ENCODE data around the gene TTC39A.

TTC39A gene

DNA sequence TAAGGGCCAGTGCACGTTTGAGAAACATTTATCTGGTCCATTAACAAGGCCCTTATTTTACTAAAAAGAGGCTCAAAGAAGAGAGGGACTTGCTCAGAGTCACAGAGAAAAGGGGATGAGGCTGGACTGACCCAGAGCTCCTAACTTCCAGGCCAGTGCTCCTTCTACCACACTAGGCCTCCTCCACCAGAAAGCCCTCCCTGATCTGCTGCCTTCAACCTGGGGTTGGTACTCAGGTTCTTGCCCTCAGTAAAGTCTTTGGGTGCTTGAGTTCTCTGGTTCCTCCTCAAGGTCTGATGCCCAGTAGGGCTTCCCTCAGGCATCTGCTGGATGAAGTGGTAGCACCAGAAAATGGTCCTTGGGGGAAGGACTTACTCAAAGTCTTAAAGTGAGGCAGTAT, 26.0 kb downstream of the TTC39A start:
- TF ChIP-seq POLR2AphosphoS5 (IDR thresholded peaks at IDR 0.05; ENCODE audit: low read depth, low read length) (no peak), TAF1 (IDR thresholded peaks at IDR 0.05; ENCODE audit: borderline replicate concordance, insufficient read depth, low read length) (no peak), FOXP2 (optimal IDR thresholded peaks at IDR 0.05; ENCODE audit: borderline replicate concordance, extremely low read depth, extremely low read length, insufficient read depth) (no peak), SIN3A (IDR thresholded peaks at IDR 0.05; ENCODE audit: borderline replicate concordance, insufficient read depth, low read length) (no peak)
- TF ChIP-seq, protein P1, sequence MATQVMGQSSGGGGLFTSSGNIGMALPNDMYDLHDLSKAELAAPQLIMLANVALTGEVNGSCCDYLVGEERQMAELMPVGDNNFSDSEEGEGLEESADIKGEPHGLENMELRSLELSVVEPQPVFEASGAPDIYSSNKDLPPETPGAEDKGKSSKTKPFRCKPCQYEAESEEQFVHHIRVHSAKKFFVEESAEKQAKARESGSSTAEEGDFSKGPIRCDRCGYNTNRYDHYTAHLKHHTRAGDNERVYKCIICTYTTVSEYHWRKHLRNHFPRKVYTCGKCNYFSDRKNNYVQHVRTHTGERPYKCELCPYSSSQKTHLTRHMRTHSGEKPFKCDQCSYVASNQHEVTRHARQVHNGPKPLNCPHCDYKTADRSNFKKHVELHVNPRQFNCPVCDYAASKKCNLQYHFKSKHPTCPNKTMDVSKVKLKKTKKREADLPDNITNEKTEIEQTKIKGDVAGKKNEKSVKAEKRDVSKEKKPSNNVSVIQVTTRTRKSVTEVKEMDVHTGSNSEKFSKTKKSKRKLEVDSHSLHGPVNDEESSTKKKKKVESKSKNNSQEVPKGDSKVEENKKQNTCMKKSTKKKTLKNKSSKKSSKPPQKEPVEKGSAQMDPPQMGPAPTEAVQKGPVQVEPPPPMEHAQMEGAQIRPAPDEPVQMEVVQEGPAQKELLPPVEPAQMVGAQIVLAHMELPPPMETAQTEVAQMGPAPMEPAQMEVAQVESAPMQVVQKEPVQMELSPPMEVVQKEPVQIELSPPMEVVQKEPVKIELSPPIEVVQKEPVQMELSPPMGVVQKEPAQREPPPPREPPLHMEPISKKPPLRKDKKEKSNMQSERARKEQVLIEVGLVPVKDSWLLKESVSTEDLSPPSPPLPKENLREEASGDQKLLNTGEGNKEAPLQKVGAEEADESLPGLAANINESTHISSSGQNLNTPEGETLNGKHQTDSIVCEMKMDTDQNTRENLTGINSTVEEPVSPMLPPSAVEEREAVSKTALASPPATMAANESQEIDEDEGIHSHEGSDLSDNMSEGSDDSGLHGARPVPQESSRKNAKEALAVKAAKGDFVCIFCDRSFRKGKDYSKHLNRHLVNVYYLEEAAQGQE (IDR thresholded peaks at IDR 0.05; ENCODE audit: insufficient read depth in 1 of 2, low read depth in 2 of 2, low read length in 2 of 2) = no peak

DNA sequence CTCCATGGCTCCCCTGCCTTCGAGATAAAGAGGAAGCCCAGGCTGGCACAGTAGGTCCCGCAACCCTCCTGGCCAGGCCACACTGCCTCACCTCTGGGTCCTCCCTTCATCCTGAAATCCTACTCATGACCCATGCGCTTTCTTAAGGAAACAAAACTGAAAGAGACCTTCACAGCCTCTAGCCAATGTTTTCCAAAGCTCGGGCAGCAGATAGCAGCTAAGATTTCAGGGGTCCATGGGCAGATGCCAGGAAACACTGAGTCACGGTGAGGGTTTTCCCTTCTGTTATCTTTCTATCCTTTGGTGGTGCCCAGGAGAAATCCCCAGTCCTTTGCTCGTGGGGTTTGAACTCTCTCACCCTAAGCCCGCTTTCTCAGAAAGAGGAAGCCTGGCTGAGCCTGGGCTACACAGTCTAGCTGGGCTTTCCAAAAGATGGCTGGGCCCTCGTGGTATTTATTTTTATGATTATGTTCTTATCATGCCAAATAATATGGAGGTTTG, 26.6 kb downstream of the TTC39A start:
- TF ChIP-seq, protein P1 (IDR thresholded peaks at IDR 0.05; ENCODE audit: insufficient read depth in 1 of 2, low read depth in 2 of 2, low read length in 2 of 2) = no peak
- TF ChIP-seq SIN3A (IDR thresholded peaks at IDR 0.05; ENCODE audit: borderline replicate concordance, insufficient read depth, low read length) (no peak), POLR2AphosphoS5 (IDR thresholded peaks at IDR 0.05; ENCODE audit: low read depth, low read length) (no peak), FOXP2 (optimal IDR thresholded peaks at IDR 0.05; ENCODE audit: borderline replicate concordance, extremely low read depth, extremely low read length, insufficient read depth) (no peak), TAF1 (IDR thresholded peaks at IDR 0.05; ENCODE audit: borderline replicate concordance, insufficient read depth, low read length) (no peak)

DNA sequence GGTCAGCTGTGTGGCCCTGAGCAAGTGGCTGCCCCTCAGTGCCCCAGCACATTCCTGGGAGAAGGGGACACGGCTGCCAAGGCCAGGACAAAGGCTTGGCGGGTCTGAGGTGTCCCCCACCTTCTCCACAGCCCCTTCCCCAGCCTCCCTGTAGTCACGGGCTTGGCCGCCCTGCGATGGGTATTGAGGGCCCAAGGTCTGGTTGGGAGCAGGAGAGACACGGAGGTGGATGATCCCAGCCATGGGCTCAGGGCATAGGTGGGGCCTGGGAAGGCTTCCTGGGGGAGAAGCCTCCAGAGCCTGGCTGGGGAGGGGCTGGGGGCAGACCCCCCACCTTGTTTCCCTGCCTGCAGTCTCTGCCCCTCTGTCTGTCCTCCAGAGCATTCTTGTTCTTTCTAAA, 27.0 kb downstream of the TTC39A start:
- no peak for TF ChIP-seq TAF1 (IDR thresholded peaks at IDR 0.05; ENCODE audit: borderline replicate concordance, insufficient read depth, low read length)
- no peak for TF ChIP-seq FOXP2 (optimal IDR thresholded peaks at IDR 0.05; ENCODE audit: borderline replicate concordance, extremely low read depth, extremely low read length, insufficient read depth)
- no peak for TF ChIP-seq SIN3A (IDR thresholded peaks at IDR 0.05; ENCODE audit: borderline replicate concordance, insufficient read depth, low read length)
- TF ChIP-seq, protein P1 (IDR thresholded peaks at IDR 0.05; ENCODE audit: insufficient read depth in 1 of 2, low read depth in 2 of 2, low read length in 2 of 2) = no peak
- TF ChIP-seq POLR2AphosphoS5 (IDR thresholded peaks at IDR 0.05; ENCODE audit: low read depth, low read length) = no peak

DNA sequence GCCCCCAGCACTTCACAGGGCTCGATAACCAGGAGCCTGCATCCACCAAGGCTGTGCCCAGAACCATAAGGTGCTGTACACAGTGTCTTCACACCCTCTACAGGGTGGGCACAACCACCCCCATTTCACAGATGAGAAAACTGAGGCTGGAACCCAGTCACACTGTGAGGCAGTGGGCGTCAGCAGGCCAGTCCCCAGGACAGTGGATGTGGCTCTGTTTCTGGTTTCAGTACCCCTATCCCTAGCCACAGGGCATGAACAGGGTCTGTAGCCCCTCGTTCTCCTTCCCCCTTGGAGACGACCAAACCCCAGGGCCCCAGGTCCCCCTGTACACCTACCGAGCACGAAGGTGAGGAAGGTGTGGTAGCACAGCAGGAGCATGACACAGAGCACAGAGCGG, 27.6 kb downstream of the TTC39A start:
- TF ChIP-seq TAF1 (IDR thresholded peaks at IDR 0.05; ENCODE audit: borderline replicate concordance, insufficient read depth, low read length) (no peak), POLR2AphosphoS5 (IDR thresholded peaks at IDR 0.05; ENCODE audit: low read depth, low read length) (no peak), FOXP2 (optimal IDR thresholded peaks at IDR 0.05; ENCODE audit: borderline replicate concordance, extremely low read depth, extremely low read length, insufficient read depth) (no peak), SIN3A (IDR thresholded peaks at IDR 0.05; ENCODE audit: borderline replicate concordance, insufficient read depth, low read length) (no peak)
- TF ChIP-seq, protein P1 (IDR thresholded peaks at IDR 0.05; ENCODE audit: insufficient read depth in 1 of 2, low read depth in 2 of 2, low read length in 2 of 2) = no peak

DNA sequence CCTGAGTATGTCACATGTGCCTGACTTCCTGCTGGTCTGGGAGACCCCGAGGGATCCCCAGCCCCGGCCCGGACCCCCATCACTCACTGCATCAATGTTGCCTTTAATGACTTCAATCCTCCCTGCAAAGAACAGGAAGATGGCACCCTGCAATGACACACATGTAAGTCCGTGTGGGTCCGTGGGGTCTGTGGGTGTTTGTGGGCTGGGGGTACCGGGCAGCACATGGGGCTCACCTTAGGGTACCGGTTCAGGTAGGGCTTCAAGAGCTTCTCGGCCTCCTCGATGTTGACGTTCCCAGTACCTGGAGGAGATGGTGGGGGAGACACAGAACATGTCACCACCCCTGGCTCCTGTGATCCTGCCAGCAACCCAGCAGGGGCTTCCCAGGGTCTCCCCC, 28.1 kb downstream of the TTC39A start:
- no peak for TF ChIP-seq POLR2AphosphoS5 (IDR thresholded peaks at IDR 0.05; ENCODE audit: low read depth, low read length)
- no peak for TF ChIP-seq FOXP2 (optimal IDR thresholded peaks at IDR 0.05; ENCODE audit: borderline replicate concordance, extremely low read depth, extremely low read length, insufficient read depth)
- TF ChIP-seq TAF1 (IDR thresholded peaks at IDR 0.05; ENCODE audit: borderline replicate concordance, insufficient read depth, low read length) = no peak
- TF ChIP-seq, protein P1 (IDR thresholded peaks at IDR 0.05; ENCODE audit: insufficient read depth in 1 of 2, low read depth in 2 of 2, low read length in 2 of 2) = no peak
- TF ChIP-seq SIN3A (IDR thresholded peaks at IDR 0.05; ENCODE audit: borderline replicate concordance, insufficient read depth, low read length) = no peak

Data from PFSK-1 (cell line).